DMS153 treated with DMSO at 0.1 percent for 48 hours (cell line): Measurements from ENCODE around the gene MYH9.

Experiments used
- DNase-seq: peaks from one replicate; lab custom pipeline; 2025; ENCODE audit not compliant: unreplicated experiment; lab: John Stamatoyannopoulos, UW

MYH9 gene

DNA sequence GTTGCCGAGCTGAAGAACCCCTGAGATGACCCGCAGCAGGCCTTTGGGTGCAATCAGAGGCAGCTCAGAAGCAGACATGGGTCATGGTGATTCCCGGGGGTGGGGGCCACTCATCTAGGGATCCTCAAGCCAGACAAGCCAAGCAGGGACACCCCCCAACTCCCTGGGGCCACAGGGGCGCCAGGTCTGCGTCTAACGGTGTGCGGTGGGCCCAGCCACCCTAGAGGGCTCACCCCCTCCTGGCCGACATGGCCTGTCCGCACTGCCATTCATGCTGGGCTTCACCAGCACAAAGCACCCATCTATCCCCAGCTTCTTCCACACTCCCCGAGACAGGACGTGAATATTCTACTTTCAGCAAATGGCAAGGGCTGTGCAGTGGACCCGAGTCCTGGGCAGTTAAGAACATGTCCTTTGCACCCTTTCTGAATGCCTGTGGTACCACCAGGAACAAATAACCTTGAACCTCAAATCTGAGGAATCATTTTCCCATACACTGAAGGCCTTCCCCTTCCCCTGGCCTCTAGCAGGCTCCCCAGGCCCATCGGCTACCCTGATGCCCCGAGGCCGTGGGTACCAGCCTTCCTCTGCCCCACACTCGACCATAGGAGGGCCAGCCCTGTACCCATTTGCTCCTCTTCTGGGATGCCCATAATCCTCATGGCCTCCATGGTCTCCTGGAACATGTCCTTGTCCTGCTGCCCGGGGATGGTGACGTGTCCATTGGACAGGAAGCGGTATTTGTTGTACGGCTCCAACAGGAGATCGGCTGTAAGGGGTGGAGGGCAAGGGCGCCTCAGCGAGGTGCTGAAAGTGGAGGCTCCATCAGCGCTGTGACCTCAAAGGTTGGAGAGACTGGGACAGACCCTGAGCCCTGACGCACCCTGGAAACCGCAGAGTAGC is 67.9 kb downstream of the MYH9 start:
- DNase-seq, result no peak

DNA sequence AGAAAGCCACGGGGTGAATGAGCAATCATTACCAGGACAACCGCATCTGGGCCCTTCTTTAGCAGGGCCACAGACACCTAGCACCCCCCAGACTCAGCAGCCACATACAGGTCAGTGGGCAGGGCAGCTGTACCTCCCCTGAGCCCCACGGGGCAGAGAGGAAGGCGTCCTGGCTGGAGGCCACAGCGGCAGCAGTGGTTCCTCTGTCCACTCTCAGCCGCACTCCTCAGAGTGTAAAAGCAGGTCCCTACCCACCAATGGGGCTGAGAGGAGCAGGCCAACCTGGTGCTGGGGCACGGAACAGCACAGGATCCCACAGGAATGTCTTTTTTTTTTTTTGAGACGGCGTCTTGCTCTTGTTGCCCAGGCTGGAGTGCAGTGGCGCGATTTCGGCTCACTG is 69.3 kb downstream of the MYH9 start:
- no peak for DNase-seq

DNA sequence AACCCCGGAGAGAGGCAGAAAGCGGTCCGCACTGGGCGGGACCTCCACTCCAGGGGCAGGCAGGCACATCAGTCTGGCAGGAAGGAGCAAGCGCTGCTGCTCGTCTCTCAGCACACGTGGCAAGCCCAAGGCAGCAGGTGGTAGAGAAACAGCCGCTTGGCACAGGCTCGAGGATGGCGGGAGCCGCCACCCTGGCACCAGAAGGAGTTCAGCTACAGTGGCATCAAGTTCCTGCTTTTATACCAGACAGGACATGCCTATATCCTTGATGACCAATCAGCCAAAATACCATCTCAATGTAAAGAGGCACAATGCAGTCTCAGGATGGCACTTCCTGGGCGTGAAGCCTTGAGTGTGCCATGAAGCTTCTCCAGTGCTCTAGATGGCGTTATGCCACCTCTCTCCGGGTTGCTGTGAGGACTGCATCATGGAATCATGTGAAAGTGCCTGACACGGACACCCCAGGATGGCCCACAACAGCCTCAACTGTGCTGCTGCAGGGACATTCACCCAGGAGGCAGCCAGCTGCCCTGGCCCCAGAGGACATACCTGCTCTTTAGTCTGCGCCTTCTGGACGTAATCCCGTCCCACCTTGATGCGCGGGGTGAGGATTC is 70.0 kb downstream of the MYH9 start:
- no peak for DNase-seq

DNA sequence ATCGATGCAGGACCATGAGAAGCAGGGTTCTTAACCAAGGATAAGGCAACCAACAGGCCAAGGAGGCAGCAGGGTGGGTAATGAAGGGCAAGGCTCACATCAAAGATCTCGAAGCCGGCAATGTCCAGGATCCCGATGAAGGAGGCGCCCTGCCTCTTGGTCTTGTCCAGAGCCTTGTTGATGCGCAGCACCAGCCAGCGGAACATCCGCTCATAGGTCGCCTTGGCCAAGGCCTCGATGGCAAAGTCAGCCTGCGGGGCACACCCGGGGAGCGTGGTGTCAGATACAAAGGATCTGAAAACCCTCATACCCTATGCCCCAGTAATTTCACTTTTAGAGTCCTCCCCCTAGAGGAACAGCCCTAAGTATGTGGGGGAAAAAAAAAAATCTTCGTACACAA is 71.3 kb downstream of the MYH9 start:
- no peak for DNase-seq

DNA sequence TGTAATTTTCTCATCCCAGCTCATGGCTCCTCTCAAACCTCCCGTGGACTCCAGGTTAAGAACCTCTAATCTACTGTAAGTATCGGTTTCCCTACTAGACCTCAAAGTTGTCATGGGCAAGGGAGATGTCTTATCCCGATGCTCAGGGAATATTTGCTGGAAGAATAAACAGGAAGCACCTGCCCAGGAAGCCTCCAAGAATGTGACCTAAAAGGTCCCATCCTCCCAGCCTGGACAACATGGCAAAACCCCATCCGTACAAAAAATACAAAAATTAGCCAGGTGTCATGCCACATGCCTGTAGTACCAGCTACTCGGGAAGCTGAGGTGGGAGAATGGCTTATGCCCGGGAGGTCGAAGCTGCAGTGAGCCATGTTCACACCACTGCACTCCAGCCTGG is 72.4 kb downstream of the MYH9 start:
- no peak for DNase-seq

DNA sequence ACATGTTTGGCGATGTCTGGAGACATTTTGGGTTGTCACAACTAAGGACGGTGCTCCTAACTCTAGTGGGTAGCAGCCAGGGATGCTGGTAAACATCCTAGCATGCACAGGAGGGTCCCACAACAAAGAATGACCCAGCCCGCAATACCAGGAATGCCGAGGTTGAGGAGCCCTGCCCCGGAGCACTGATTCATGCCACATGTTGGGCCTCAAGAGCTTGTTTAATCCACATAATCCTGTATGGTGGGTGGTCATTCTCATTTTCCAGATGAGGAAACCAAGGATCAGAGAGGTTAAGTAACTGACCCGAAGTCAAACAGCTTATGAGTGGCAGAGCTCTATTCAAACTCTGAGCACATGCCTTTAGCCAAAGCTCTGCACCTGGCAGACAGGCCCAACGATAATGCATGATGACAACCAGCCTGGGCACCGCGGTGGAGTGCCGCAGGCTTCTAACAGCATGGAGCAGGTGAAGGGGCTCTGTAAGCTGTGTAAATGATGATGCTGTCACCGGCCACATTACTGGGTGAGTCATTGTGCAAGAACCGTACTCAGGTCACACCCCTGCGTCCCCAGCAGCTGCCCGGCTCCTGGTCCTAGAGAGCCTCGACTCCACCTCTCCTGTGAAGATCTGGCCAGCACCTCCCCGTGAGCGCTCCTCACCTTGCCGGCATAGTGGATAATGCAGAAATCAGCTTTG is 76.2 kb downstream of the MYH9 start:
- no peak for DNase-seq

DNA sequence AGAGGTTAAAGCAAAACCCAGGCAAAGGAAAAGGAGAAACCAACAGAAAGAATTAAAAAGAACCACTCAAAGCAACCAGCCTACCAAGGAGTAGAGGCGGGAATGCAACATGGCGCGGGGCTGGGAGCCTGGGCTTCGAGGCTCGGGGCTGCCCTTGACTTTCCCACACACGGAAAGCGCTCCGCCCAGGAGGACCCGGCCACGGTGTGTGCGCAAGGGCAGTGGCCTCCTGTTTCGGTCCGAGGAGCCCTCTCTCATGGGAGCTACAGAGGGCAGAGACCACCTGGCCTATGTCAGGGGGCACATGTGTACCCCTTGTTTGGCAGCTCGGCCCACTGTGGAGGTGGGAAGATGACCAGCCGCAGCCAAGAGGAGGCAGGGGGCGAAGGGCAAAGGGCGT is 78.9 kb downstream of the MYH9 start:
- no peak for DNase-seq

DNA sequence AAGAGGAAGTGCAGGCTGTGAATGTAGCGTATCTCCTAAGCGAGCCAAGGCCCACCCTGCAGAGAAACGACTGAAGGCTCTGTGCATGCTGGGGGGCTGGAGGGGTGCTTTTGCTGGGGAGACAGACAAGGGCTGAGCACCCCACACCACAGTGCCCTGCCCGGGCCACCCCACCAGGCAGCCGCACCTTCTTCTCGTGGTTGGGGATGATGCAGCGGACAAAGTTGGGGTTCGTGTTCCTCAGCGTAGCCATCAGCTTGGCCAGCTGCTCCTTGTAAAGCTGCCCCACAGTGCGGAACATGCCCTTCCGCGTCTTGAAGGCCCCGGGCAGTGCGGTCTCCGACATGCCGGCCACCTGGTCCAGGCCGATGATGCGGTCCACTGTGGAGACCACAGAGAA is 81.5 kb downstream of the MYH9 start:
- DNase-seq, result no peak

DNA sequence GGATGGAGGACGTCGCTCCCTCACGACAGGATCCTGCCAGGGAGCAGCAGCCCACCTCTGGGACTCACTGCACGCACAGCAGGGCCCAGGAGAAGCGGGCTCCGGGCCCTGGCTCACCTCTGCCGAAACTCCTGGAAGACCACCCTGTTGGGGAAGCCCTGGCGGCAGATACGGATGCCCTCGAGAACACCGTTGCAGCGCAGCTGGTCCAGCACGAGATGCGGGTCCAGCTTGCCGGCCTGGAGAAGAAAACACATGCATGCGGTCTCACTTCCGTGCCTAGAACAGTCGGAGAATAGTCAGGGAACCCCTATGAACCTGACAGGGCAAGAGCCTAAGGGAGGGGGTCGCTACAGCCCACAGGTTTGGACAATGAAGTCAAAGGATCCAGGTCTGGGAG is 82.0 kb downstream of the MYH9 start:
- no peak for DNase-seq

DNA sequence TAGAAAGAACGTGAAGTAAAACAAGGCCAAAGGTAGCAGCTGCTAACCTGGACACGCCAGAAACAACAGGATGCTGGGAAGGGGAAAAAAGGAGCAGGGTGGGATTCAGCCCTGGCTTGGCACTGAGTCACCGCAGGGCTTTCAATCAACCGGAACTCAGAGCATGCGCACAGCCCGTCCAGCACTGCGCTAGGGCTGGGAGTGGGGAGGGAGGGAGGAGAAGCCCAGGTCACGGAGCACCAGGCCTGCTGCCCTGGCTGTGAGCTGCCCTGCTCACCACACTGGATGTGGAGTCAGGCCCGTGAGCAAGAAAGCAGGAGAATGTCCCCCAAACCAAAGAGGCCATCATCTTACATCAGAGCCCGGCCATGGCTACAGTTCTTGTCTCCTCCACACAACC is 83.3 kb downstream of the MYH9 start:
- no peak for DNase-seq

DNA sequence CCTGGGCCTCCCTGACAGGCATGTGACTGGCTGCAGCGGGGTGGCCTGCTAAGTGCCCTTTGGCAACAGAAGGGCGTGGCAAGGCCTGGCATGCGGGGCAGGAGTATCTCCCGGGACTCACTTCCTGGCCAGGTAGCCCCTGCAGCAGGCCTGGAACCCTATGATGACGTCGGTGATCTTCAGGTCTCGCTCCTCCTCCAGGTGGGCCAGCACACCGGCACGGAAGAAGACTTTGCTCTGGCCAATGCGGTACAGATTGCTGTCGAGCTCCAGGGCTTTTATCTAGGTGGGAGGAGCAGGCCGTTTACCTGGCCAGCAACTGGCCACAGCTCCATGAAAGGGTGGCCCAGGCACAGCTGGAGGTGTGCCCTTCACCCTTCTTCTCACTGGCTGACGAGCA is 83.9 kb downstream of the MYH9 start:
- no peak for DNase-seq

DNA sequence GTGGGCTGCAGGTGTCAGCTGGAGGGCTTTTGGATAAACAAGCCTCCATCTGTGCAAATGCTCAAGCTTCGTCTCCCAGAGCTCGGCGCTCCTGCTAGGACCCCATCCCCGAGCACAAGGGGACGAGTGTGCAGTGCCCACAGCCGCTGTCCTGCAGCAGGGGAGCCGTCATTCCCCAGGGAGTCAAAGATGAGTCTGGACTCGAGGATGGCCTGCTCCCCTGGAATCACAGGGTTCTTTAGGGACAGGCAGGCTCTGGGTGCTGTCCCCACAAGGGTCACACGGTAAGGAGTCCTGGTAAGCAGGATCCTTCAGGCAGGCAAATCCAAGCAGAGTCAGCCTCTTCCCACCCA is 84.7 kb downstream of the MYH9 start:
- DNase-seq, result no peak

DNA sequence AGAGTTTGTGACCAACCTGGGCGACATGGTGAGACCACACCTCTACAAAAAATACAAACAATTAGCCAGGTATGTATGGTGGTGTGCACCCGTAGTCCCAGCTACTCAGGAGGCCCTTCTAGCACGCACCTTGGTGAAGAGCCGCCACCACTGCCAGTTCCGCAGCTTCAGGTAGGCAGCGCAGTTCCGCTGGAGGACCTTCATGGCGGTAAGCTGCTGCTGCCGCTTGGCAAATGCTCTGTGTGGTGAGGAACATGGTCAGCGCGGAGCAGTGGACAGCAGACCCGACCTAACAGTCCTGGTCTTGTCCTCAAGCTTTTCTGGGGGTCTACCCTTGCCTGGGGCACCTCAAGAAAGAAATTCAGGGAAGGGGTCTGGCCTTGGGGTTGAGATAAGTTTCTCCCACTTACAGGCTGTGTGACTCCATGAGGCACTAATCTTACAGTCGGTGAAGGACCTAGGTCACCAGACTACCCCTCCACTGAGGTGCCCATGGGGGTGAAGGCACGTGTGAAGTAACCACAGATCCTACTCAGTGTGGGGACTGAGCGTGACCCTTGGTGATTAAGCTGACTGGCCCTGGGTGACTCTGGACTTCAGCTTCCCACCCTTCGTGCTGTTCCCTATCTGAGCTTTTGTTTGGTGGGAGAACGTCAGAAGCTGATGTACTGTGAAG is 85.2 kb downstream of the MYH9 start:
- DNase-seq, result no peak

DNA sequence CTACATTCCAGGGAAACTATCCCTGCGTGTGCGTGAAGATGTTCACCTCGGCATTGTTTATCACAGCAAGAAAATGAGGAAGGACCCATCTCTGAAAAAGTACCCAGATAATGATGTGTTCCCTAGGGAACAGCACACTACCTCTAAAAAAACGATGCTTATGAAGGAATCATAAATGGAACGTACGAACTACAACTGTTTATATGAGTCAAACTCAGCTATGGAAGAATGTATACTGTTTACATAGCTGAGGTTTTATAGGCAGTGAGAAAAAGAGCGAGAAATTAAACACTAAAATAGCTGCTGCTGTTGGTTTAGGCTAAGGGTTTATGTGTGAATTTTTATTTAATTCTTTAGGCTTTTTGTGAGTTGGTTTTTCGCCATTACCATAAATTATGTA is 85.9 kb downstream of the MYH9 start:
- no peak for DNase-seq

DNA sequence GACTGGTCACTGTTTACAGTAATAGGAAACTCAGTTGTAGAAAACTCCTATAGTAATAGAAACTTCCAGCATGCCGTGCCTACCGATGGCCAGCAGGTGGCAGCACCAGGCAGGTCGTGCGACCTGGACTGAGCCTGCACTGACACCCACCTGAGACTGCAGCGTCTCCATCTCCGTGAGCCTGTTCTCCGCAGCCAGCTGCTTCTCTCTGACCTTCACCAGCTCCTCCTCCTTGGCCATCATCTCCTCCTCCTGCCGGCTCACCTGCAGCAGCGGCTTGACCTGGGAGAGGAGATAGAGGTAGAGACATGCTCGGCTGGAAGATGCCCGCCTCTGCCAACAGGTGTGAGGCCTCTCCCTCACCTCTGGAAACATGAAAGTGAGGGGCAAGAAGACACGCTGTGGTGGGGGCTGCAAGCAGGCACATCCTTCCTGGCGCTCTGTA is 86.4 kb downstream of the MYH9 start:
- peak; percentile 42 for DNase-seq

DNA sequence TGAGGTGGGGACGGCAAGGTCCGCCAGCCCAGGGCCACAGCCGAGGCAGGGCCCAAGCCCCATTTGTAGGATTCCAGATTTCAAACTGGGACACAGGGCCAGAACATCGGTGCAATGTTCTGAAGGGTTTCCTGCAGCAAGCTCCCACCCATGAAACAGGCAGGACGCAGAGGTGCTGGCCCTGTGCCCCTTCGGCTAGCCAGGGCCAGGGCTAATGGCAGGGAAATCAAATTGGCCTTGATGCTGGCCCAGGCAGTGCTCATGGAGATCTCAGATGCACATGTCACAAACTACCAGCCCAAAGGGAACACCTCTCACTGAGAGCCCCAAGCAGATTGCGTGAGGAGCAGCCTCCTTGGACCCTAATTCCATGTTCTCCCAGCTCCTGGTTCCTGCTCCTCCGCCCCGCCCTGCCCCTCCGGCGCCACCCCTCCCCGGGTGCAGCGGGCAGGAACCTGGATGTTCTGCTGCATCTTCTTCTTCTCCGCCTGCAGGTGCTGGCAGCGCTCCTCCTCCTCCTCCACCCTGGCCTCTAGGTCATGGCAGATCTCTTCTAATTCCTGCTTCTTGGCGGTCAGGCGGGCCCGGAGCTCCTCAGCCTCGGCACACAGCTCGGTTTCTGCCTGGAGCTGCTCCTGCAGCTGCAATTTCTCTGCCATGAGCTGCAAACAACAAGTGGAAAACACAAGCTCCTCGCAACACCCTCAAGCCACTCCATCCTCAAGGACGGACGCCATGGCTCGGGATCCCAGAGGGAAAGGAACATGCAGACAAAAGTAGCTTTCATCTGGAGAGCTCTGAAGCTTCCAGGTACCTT is 87.2 kb downstream of the MYH9 start:
- no peak for DNase-seq

DNA sequence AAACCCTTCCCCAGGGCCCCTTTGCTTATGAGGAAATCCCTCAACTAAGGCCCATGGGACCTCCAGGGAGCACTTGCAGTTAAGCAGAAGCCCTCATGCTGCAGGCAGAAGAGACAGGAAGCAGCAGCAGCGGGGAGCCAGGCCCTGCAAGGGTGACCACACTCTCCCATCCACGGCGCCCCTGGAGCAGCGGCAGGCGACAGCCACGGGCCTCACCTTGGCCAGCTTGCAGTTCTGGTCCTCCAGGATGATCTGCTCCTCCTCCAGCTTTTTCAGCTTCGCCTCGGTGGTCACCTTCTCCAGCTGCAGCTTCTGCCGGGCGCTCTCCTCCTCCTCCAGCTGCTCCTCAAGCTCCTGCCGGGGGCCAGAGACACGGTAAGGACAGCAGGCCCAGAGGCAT is 87.9 kb downstream of the MYH9 start:
- DNase-seq, result no peak

DNA sequence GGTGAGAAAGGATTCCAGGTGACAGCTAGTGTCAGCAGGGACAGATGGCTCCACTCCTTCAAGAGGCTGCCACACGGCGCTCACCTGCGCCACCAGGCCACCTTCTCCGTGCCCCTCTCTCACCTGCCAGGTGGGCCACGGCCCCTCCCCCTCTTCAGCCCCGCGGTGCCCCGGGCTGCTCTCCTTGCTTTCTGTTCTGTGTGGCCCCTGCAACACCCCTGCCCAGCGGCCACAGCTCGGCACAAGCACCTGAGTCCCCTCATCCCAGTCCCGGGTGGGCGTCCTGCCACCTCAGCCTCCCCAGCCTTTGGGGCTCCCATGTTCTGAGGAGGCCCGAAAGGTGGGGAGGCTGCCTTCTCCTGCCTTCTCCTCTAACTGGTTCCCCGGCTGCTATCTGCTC is 88.5 kb downstream of the MYH9 start:
- no peak for DNase-seq

DNA sequence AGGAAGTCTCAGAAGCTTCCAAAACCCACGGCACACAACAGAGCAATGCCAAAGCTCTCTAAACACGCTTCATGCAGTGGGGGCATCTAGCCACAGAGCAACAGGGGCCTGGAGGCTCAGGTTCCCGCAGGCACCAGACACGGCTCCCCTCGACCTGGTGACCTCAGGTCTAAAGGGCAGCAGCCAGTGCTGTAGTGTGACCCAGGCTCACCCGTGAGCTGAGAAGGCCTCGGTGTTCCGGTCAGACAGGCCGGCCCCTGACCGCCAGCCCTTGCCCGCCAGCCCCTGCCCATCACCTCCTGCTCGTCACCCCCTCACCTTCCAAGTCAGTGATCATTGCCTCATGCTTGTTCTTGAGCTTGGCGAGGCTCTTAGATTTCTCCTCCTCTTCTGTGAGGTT is 89.2 kb downstream of the MYH9 start:
- no peak for DNase-seq

DNA sequence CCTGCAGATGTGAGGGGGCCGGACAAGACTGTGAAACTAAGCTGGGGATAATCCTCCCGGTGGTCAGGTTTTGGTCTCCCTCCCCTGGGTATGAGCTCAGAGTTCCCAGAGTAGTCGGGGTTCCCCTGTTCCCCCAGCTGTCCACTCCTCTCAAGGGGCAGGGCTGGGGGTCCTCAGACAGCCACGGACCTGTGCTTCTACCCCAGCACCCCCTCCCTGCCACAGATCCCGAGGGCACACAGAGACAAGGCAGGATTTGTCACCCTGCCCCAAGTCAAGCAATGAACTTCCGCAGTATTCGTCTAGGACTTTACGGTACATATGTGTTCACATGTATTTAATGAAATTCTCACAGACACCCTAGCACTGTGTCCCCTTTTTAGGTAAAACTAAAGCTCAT is 89.6 kb downstream of the MYH9 start:
- DNase-seq, result no peak

DNA sequence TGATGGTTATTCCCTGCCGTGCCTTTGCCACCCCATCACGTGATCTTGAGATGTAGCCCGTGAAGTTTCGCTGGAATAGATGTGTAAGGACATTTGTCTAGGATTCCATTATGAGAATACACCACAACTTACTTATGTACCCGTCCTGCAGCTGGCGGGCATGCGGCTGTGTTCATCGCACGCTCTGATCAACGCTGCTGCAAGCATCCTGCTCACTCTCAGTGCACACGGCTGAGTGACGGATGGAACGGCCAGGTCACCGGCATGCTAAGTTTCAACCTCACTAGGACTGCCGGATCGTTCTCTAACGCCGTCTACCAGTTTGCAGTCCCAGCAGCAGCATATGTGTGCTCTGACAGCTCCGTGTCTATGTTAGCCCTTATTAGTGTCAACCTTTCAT is 90.2 kb downstream of the MYH9 start:
- no peak for DNase-seq
